GM18858 (cell line): Measurements from ENCODE around the gene CAMK2D.
"Not testable (repeated sequence)": the region's sequence is repeated elsewhere in the genome, so short reads cannot be mapped to it uniquely, and the experiment has no call there.

Source experiments
- ATAC-seq: cut with Tn5 transposase; IDR thresholded peaks from one replicate; pipeline ENCODE4 v1.9.1; 2021; ENCODE audit not compliant: unreplicated experiment

Gene CAMK2D

DNA sequence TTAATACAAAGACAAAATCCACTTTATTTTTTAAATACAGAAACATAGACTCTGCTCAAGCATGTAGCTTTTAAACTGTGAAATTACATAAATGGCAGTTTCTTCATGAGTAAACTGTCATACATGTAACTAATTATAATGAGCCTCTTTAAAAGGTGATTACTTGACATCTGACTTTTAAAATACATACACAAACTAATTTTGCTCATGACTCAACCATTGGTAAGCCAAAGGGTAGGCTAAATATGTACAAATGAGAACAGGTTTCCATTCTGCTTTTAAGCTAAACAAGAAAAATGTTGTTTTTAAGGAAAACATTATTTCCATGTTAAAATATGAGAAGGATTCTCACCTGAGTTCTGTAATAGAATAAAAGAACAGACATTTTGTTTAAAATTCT is 27.9 kb downstream of the CAMK2D start:
- no peak for ATAC-seq

DNA sequence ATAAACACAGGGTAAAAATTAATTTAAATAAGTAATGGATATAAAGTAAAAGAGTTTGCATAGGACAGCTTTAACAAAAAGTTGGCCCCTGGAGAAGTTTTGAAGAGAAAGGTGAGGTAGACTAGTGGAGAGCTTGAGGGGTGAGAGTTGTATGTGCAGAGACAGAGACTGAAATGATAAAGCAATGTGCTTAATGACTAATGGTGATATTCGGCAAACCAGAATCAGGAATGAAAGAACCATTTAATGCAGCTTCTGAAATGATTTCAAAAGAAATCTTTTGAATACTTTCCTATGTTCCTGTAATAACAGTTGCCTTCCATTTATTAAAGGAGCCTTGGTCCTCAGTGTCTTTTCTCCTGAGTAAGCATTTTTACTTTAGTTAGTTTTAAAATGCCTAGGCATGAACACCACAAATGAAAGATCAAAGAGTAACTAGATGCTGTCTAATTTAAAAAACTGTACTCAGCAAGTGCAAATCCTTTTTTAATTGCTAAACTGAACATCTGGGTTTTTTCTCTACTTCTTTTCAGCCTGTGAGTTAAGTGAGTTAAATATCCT is 28.5 kb downstream of the CAMK2D start:
- ATAC-seq, result no peak

DNA sequence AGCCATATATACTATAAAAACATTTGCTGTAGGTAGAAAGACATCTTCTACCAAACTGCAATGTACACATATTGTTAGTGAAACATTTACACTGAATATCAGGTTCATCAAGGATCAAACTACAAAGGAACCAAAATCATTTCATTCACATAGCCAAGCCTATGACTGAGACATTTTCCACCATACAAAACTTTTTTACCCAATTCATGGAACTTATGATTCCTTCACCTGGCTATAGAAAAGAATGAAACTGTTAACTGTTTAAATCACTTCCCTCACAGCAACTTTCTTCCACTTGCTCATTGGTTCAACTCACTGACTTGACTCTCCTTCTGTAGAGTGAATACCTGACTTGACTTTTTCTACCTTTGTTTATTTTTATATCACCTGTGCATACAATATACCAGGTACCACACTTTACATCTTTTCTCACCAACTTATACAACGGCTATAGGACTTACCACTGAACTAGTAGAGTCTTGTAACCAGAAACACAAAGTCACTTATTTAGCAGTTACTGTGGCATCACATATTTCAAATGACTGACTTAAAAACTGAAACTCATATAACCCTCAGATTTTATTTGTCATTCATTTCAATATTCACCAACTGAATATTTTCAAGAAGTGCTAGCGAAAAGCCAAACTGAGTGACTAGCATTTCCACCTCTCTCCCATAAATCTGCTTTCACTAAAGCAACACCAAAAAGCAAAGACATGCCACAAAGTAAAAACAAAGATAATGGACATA is 30.9 kb downstream of the CAMK2D start:
- no peak for ATAC-seq

DNA sequence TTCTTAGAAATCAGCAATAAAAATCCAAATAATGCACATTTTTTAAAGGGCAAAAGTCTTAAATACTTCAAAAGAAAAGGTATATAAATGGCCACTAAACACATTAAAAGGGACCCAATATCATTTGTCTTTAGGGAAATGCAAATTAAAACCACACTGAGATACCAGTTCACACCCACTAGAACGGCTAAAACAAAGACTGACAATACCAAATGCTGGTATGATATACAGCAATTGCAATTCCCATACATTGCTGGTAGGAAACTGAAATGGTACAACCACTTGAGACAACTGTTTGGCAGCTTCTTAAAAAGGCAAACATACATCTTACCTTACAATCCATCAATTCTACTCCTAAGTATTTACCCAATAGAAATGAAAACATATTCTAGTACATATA is 33.7 kb downstream of the CAMK2D start:
- no peak for ATAC-seq

DNA sequence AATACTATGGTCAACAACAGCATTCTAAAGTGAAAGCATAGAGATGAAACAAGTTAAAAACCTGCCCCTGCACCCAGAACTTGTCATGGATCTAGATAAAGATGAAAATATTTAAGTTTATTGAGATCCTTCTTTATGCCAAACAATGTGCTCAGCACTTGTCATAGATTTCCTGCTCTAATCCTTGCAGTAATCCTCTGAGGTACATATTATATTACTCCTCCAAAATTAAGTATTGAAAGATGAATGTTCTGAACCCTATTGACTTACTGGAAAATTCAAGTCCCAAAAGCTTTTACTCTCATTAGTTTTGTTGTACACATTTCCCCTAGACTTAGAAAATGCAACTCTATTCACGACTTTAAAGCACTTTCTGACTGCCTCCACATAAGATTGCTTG is 35.6 kb downstream of the CAMK2D start:
- ATAC-seq, result no peak

DNA sequence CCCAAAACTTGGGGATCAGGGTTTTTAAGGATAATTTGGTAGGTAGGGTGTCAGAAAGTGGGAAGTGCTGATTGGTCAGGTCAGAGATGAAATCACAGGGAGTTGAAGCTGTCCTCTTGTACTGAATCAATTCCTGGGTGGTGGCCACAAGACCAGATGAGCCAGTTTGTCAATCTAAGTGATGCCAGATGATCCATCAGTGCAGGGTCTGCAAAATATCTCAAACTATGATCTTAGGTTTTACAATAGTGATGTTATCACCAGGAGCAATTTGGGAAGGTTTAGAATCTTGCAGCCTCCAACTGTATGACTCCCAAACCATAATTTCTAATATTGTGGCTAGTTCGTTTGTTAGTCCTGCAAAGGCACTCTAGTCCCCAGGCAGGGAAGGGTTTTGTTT is 43.3 kb downstream of the CAMK2D start:
- no peak for ATAC-seq

DNA sequence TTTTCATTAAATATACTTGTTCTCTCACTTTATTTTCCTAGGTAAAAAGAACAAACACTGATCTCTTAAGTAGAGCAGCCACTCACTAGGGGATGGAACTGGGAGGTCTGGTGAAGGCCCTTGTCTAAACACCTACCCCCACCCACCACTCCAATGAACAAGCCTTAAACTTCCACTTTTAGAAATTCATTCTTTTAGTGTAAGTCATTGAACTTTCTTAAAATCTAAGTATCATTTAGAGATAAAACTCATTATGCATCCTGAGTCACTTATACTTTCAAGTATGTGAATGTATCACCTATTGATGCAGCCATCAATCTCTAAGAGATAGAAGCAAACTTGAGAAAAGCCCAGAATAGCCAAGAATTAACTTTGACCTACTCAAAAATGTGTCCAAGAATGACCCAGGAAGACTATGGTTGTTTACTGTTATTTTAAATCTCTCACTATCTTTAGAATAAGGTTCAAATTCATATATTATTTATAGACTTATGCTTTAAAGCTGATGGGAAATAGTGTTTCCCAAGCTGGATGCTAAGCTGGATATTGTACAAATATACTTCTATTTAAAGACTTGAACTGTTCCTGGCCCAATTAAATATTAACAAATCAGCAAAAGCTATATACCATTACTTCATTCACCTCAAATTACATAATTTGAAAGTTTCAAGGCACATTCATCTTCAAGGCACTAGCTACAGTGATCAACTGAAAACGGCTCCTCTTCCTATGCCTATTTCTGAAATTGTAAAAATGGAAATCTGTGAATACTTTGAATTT is 49.5 kb downstream of the CAMK2D start:
- ATAC-seq, result no peak

DNA sequence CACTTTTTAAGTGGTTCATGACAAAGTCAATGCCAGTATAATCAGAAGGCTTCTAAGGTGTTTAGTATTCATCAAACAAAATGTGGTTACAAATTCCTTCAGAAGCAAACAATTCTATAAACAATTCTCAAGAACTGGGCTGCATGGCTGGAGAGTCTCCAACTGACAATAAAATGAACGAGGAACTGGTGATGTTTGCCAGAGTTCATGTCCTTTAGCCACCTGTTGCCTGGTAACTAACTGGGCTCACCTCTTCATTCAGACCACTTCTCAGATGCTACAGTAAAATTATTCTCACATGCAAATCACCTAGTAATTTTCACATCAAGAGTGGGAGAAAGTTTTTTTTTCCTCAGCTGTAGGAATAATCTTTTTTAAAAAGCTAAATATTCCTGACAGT is 53.3 kb downstream of the CAMK2D start:
- peak; percentile 60 for ATAC-seq

DNA sequence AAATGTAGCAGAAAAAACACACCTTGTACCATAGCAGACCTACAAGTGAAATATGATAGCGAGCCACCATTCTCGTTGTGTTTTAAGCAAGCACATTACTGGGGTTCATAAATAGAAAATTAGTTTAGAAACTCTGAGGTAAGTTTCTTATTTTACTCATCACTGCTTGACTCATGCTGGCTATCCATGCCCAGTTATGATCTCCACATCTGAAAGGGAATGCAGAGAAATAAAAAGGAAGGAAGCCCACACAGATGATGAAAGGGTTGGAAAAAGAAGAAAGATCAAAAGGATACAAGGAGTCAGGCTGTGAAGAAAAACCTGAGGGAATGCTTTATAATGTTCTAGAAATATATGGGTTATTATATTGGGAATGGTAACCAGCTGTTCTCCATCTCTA is 54.5 kb downstream of the CAMK2D start:
- no peak for ATAC-seq

DNA sequence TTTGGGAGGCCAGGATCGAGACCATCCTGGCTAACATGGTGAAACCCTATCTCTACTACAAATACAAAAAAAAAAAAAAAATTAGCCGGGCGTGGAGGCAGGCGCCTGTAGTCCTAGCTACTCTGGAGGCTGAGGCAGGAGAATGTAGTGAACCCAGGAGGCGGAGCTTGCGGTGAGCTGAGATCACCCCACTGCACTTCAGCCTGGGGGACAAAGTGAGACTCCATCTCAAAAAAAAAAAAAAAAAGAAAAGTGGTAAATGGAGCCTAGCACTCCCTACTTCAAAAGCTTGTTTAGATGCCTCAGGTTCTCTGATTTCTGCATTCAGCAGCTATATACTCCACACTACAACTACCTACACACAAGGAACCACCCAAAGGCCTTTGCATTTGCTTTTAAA is 56.4 kb downstream of the CAMK2D start:
- not testable (repeated sequence) for ATAC-seq

DNA sequence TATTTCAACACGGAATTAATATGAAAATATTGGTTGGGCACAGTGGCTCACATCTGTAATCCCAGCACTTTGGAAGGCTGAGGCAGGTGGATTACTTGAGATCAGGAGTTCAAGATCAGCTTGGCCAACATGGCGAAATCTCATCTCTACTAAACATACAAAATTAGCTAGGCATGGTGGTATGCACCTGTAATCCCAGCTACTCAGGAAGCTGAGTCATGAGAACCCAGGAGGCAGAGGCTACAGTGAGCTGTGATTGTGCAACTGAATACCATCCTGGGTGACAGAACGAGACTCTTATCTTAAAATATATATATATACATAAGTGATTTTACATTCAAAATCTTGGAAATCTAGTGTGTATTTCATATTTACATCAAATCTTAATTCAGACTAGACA is 58.9 kb downstream of the CAMK2D start:
- ATAC-seq, result not testable (repeated sequence)

DNA sequence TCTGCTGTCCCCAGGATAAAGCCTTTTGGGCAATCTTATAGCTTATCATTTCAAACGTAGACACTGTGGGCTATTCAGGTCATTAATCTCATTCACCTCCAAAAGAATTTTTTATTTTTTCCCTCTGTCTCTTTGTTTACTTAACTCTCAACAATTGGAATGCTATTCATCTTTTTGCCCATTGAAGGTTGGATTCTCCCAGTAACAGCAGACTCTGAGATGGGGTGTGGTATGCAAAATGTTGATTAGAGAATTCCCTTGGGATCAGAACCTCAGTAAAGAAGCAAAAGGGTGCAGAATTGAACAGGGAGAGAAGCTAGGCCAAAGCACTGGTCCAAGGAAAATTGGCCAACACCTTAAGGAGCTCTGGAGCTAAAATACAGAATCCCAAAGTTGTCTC is 60.4 kb downstream of the CAMK2D start:
- ATAC-seq, result no peak

DNA sequence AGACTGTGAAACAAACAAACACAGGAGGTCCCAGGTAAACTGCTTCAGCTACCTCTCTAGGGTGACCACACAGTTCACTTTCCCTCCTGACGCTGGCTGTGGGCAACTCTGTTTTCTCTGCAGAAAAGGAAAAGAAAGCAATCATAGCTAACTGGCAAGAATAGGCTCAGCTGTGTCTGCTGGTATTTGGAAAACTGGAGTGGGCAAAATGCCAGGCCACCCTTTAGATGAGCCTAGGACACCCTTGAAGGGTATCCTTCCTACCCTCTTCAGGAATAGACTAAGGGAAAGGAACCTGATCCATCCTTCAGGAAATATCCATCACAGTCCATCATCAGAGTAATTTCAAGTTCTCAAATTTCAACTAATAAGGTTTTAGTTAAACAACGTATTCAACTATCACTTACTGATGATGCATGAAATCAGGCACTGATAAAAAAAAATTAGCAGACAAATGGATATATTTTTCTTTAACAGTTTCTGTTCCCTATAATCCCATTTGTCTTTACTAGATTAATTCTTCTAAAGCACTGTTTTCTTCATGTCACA is 60.9 kb downstream of the CAMK2D start:
- ATAC-seq, result no peak

DNA sequence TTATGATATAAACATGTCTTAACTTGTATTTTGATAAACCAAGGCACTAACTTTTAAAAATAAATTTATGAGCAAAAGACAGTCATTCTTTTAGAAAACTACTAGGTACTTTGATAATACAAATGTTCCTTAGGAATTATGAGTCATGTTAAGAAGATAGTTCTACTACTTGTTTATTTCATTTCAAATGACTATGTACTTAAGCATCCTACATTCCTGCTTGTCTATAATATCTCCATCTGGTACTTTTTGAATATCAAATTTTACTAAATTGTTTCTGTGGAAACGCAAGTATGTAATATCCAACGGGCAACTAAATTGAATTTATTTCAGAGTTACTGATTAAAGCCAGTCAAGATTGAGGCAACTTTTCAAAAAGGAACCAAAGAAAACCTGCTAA is 61.8 kb downstream of the CAMK2D start:
- ATAC-seq, result no peak

DNA sequence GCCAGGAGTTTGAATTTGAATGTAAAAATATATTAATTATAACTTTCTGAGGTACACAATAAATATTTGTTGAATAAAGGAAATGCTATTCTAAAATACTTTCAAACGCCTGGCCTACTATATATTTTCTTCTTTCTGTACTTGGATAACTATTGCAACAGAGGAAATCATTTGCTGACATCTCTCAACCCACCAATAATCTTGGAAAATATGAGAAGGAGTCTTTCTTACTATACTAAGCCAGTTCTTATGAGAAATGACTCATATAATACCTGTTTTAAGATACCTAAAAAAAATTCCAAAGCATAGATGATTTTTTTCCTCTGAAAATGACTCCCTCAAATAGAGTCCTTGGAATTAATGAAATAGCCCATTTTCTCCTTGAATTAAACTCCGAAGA is 64.1 kb downstream of the CAMK2D start:
- ATAC-seq, result no peak

DNA sequence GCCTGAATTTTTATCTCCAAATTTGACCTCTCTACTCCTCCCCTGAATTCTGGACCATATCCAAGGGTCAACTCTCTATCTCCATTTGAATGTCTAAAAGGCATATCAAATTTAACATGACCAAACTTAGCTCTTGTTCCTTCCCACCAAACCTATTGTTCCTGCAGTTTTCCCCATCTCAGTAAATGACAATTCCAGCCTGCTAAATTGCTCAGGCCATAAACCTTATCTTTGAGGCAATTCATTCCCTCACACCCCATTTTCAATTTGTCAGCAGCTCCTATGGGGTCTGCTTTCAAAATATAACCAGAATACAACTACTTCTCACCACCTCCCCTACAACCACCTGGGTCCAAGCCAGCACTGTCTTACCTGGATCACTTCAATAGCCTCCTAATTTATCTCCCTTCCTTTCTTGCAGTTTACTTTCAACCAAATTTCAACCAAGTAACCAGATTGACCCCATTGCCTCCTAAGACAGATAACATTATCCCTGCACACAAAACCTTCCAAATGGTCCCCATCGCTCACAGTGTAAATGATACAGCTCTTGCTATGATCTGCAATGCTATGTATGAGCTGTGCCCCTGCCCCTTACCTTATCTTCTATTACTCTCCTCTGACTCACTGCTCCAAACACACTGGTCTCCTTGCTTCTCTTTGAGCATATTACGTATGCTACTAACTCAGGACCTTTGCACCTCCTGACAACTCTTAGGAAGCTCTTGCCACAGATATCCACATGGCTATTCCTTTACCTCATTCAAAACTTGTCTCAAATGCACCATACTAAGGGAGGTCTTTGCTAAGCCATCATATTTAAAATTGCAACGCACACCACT is 66.0 kb downstream of the CAMK2D start:
- ATAC-seq, result no peak

DNA sequence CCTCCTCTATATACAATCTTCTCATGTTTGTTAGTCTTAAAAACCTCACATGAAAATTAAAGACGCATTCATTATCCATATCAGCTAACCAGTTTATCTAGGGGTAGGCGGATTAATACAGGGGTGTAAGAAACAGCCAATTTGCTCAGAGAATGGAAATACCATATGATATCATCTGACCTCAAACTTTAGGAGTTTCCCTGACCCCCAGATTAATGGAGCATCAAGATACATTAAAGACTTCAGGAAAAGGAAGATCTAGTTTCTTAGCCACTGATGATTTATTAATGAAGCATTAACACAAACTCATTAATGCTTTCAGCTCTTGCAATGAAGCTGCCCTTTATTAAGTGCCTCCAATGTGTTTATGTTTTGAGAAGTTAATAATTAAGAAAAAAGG is 67.5 kb downstream of the CAMK2D start:
- ATAC-seq, result no peak

DNA sequence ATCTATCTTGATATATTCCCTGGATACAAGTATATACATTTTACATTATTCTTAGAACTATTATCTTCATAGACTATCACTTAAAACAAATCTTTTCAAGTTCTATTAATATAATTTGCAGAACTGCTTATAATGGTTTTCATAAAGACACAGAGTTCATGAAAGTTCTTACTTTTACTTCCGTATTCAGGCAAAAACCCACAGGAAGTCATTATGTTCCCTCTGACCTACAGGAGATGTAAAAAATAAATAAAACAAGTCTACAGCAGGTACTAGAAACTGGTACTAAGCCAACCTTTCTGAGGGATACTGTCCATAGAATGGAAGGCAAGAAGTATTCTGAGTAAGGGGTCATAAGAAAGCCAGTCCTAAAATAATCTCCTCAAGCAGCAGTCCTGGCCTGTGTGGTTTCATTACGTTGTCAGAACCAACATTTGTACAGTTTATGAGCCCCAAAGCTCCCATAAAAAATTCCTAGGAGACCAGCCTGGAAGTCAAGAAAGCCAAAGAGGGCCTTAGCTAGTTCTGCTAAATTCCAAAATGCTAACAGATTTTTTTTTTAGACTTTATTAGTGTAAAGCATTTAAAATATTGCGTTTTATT is 68.6 kb downstream of the CAMK2D start:
- peak; percentile 76 for ATAC-seq

DNA sequence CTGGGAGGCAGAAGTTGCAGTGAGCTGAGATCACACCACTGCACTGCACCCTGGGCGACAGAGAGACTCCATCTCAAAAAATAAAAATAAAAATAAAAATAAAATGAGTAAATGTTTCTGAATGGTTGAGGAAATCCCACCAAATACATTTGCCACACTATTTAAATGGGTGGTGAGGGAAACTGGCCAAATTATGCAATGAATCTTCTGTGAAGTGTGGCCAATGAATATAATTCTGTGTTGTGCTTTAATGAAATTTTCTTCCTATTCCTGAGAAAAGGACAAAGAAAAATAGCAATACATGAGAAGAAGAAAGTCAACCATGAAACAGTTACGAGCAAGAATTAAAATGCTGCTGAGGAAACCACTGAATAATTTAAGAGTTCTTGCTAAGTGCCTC is 69.9 kb downstream of the CAMK2D start:
- ATAC-seq, result no peak

DNA sequence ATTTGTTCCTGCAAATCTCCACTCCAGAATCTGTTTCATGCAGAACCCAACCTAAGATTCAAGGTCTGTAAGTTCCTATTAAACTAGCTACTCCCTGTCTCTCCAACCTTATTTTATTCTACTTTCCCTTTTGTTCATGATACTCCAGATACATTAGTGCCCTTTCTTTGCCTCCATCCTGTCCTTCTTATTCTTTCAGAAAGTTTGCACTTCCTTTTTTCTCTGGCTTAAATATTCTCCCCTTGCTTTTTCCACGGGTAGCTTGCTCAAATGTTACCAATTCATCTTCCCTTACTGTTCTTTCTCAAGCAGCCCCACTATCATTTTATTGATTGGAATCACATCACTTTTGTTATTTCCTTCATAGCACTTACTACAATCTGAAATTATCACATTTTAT is 72.1 kb downstream of the CAMK2D start:
- no peak for ATAC-seq
